ENCODE data around the gene IL11RA. TPM values are rescaled to one million over a fixed set of nuclear protein-coding genes. Genes with fewer than 3 reads are reported as not detected.

Gene IL11RA
- total RNA-seq, 1 donor from 2014 or later: 15.4 TPM

- DNase-seq (ENCODE audit: low read depth, low spot score): no peak
- H3K9me3 Mint-ChIP-seq: no peaks in the 10 kb centered on the region
- peaks cover 4% of the 10 kb centered on the region for H3K4me1 Mint-ChIP-seq
- H3K27ac Mint-ChIP-seq (ENCODE audit: unreplicated experiment): no peak overlapping the region
- no peaks in the 10 kb centered on the region for H3K36me3 Mint-ChIP-seq (ENCODE audit: low read depth)
- no peaks in the 10 kb centered on the region for H3K27me3 Mint-ChIP-seq (ENCODE audit: low read depth)
- H3K4me3 Mint-ChIP-seq: no peak overlapping the region
- TF ChIP-seq CTCF (conservative IDR thresholded peaks at IDR 0.05): no peak
Measured at GRCh38 chr9:34691936-34692315, 39.9 kb downstream of the IL11RA start.

DNA sequence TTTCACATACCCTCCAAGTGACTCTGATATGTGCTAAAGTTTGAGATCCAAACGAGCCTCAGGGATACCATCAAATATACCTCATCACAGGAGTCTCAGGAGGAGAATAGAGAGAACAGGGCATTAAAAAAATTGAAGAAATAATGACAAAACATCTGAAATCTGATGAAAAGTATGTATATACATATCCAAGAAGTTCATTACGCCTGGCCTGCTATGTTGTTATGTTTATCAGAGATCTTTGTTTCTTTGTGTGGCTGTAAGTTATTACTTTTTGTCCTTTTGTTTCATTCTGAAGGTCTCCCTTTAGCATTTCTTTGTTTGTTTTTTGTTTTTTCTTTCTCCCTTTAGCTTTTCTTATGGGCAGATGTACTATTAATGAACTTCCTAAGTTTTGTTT, 41.6 kb downstream of the IL11RA start:
- no peak for DNase-seq (ENCODE audit: low read depth, low spot score)
- H3K9me3 Mint-ChIP-seq: no peaks in the 10 kb centered on the region
- H3K36me3 Mint-ChIP-seq (ENCODE audit: low read depth): no peaks in the 10 kb centered on the region
- H3K27me3 Mint-ChIP-seq (ENCODE audit: low read depth): peaks cover under 1% of the 10 kb centered on the region
- no peak for TF ChIP-seq CTCF (conservative IDR thresholded peaks at IDR 0.05)
- no peaks in the 10 kb centered on the region for H3K4me1 Mint-ChIP-seq
- no peak overlapping the region for H3K4me3 Mint-ChIP-seq
- no peak overlapping the region for H3K27ac Mint-ChIP-seq (ENCODE audit: unreplicated experiment)

DNA sequence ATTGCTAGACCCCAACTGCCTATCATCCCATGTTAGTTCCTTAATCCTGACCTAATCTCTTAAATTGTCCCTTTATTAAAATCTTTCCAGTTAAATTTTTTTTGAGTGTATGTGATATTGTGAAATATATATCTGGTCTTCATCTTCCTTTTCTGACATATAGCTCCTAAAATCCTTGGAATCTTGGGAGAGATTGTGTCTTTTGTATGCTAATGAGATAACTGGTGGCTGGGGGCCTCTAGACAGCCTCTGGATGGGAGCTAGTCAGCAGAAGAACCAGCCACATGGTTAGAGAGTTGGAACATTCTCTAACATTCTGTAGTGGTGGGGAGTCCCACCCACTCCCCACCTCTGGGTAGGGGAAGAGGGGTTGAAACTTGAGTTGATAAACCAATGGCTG, 42.8 kb downstream of the IL11RA start:
- no peak for DNase-seq (ENCODE audit: low read depth, low spot score)
- Mint-ChIP-seq H3K27ac (ENCODE audit: unreplicated experiment) (no peak overlapping the region), H3K27me3 (ENCODE audit: low read depth) (peaks cover 11% of the 10 kb centered on the region), H3K36me3 (ENCODE audit: low read depth) (no peaks in the 10 kb centered on the region), H3K4me3 (no peak overlapping the region), H3K4me1 (no peaks in the 10 kb centered on the region), H3K9me3 (no peaks in the 10 kb centered on the region)
- no peak for TF ChIP-seq CTCF (conservative IDR thresholded peaks at IDR 0.05)

GRCh38 chr9:34701023-34701768, 49.2 kb downstream of the IL11RA start:
- TF ChIP-seq CTCF (conservative IDR thresholded peaks at IDR 0.05): peak; percentile 94
- Mint-ChIP-seq H3K27ac (ENCODE audit: unreplicated experiment) (no peak overlapping the region), H3K4me1 (peaks cover 13% of the 10 kb centered on the region), H3K36me3 (ENCODE audit: low read depth) (no peaks in the 10 kb centered on the region), H3K27me3 (ENCODE audit: low read depth) (peaks cover 30% of the 10 kb centered on the region), H3K9me3 (no peaks in the 10 kb centered on the region), H3K4me3 (peak overlapping the region; percentile 50)
- DNase-seq (ENCODE audit: low read depth, low spot score): peak; percentile 84

DNA sequence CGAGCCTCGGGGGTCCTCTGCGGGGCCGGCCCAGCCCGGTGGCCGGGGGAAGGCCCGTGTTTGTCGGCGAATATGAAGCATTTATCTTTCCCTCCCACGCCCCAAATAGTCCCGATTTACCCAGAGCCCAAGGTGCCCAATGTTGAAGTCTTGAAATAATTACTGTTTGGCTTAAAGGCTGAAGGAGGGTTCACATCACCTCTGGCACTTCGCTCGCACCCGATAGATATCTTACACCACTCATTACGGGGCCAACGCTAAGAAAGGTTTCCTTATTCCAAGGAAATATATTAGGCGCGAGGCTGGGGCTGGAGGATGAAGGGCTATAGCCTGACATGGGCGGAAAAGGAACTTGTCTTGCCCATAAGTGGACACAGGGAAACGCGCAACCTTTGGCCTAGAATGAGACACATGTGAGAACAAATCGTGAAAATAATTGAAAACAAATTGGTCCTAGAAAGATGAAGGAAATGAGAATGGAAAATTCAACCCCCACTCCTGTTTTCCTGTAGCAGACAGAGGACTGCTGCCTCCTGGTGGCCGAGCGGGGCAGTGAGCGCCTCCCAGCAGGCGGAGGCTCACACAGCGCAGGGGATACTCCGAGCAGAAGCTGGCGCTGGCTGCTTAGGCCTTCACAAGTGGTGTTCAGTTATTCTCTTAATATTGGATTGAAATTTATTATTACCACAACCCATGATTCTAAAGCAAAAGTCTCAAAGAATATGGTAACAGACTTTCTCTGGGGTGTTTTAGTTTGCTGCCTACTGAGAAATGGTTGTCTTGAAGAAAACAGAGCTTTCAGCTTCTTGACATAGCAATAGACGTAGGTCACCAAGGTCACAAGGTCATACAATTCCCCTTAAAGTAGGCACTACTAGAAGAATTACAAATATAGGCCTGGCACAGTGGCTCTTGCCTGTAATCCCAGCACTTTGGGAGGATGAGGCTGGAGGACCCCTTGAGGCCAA, 50.1 kb downstream of the IL11RA start:
- Mint-ChIP-seq H3K4me1 (peaks cover 13% of the 10 kb centered on the region), H3K27ac (ENCODE audit: unreplicated experiment) (no peak overlapping the region), H3K4me3 (peak overlapping the region; percentile 81), H3K9me3 (no peaks in the 10 kb centered on the region), H3K27me3 (ENCODE audit: low read depth) (peaks cover 30% of the 10 kb centered on the region), H3K36me3 (ENCODE audit: low read depth) (no peaks in the 10 kb centered on the region)
- peak; percentile 88 for DNase-seq (ENCODE audit: low read depth, low spot score)
- peak; percentile 100 for TF ChIP-seq CTCF (conservative IDR thresholded peaks at IDR 0.05)
